ENCODE results near the gene BLOC1S5.

GRCh38 chr6:8057793-8058192 lies 6.4 kb downstream of the BLOC1S5 start:
- TF ChIP-seq, protein P1, sequence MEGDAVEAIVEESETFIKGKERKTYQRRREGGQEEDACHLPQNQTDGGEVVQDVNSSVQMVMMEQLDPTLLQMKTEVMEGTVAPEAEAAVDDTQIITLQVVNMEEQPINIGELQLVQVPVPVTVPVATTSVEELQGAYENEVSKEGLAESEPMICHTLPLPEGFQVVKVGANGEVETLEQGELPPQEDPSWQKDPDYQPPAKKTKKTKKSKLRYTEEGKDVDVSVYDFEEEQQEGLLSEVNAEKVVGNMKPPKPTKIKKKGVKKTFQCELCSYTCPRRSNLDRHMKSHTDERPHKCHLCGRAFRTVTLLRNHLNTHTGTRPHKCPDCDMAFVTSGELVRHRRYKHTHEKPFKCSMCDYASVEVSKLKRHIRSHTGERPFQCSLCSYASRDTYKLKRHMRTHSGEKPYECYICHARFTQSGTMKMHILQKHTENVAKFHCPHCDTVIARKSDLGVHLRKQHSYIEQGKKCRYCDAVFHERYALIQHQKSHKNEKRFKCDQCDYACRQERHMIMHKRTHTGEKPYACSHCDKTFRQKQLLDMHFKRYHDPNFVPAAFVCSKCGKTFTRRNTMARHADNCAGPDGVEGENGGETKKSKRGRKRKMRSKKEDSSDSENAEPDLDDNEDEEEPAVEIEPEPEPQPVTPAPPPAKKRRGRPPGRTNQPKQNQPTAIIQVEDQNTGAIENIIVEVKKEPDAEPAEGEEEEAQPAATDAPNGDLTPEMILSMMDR (optimal IDR thresholded peaks at IDR 0.05 in 1 of 3, IDR thresholded peaks at IDR 0.05 in 1 of 3, conservative IDR thresholded peaks at IDR 0.05 in 1 of 3; ENCODE audit: extremely low read depth in 1 of 3, insufficient read depth in 2 of 3, low read length in 3 of 3) = no peak
- TF ChIP-seq EZH2 (IDR thresholded peaks at IDR 0.05; ENCODE audit: low read length) = no peak
